HG02870 (cell line): ENCODE measurements around the gene ZFP14.
"Not testable (repeated sequence)": the region's sequence is repeated elsewhere in the genome, so short reads cannot be mapped to it uniquely, and the experiment has no call there.

Experiments used
- ATAC-seq: cut with Tn5 transposase; IDR thresholded peaks from one replicate; pipeline ENCODE4 v1.9.1; 2021; ENCODE audit warnings: mild to moderate bottlenecking, moderate library complexity; ENCODE audit not compliant: unreplicated experiment

Gene ZFP14

DNA sequence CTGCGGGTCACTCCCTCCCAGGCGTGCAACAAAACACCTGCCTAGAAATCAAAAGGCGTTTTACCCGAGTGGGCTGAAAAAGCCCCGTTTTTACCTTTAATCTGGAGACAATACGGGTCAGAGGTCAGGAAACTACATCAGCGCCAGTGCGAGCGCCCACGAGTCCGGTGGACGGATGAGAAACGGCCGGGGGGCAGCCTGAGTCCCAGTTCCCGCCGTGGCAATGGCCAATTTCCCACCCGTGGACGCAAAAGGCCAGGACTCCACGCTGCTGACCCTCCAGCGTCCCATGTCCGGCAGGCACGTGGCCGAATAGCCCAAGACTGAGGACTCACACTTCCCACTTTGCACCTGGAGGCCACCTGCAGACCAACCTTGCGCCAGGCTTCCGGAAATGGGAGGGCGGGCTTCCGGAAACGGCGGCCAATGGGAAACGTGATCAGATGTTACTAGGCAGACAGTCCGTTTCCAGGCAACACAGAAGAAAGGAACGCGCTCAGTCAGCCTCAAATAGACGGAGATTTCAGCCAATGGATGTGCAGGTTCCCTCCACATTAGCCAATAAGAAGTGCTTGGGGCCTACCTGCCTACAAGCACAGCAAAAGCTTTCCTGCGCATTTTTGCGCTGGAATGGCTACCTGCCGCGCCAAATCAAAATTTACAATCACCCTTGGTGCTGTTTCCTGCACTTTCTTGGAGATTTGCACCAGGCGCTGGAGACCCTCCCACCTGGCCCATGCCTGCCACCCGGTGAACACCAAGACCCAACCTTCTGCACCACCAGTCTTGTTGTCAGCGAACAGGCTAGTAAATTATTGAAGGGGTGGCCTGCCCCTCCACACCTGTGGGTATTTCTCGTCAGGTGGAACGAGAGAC, 47.4 kb downstream of the ZFP14 start:
- peak; percentile 80 for ATAC-seq

DNA sequence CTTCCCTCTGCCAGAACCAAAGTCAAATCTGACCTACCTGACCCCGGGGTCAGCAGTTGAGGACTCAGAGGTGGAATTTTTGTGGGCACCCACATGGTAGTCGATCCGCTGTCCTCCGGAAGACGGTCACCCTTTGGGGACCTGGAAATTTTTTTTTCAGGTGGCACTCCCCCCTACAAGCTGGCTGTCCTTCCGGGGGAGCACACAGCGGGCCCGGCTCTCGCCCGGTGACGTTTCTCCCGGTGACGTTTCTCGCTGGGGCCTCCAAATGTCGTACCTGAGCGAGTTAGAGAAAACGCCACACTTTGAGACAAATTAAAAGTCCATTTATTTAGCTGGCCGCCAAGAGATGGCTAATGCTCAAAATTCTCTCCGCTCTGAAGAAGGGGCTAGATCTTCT, 48.8 kb downstream of the ZFP14 start:
- ATAC-seq = no peak

DNA sequence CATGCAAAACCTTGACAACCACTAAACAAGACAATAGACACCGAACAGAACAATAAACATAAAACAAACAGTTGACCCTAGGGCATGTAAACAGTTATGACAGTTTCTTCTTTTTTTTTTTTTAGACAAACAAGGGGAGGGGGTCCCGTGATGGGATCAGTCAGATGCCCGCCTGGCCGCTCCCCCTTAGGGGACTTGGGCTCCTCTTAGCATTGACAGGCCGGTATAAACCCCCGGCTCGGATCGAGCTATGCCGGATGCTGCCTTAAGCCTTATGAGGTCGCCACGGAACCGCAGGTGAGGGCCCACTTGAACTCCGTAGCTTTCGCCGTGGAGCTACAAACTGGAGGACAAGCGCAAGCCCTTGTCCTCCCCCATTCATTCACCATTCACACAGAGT, 49.5 kb downstream of the ZFP14 start:
- ATAC-seq = not testable (repeated sequence)

DNA sequence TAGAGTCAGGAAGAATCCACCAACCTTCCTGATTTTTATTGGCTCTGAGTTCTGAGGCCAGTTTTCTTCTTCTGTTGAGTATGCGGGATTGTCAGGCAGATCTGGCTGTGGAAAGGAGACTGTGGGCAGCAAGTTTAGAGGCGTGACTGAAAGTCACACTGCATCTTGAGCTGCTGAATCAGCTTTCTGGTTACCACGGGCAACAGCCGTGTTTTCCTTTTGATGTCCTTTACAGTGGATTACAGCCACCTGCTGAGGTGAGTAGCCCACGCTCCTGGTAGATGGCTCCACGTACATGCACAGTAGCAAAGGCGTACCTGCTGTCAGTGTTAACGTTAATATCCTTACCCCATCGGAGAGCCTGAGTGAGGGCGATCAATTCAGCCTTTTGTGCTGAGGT, 52.4 kb downstream of the ZFP14 start:
- ATAC-seq = not testable (repeated sequence)

DNA sequence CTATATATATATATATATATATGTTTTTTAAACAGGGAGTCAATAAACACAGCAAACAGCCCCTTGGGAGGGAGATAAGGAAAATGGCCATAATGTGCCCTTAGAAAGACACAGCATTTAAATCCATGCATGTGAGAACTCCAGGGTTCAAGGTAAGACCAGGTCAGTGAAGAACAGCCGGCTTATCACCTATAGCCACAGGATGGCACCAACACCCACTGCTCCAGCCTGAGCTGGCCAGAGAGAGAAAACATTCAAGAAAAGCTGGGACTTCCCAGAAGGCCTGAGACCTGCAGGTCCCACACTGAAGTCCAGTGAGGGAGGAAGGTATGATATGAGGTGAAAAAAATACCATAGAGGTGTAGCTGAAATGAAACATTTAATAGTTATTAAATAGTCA, 63.8 kb downstream of the ZFP14 start:
- not testable (repeated sequence) for ATAC-seq

DNA sequence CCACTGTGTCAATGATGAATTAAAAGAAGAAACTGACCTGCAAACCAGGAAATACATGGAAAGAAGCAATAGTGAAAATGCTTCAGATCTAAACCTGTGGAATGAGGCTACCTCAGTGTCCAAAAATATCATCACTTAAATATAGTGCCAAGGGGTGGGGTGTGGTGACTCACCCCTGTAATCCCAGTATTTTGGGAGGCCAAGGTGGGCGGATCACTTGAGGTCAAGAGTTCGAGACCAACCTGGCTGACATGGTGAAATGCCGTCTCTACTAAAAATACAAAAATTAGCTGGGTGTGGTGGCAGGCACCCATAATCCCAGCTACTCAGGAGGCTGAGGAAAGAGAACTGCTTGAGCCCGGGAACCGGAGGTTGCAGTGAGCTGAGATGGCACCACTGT, 64.9 kb downstream of the ZFP14 start:
- not testable (repeated sequence) for ATAC-seq

DNA sequence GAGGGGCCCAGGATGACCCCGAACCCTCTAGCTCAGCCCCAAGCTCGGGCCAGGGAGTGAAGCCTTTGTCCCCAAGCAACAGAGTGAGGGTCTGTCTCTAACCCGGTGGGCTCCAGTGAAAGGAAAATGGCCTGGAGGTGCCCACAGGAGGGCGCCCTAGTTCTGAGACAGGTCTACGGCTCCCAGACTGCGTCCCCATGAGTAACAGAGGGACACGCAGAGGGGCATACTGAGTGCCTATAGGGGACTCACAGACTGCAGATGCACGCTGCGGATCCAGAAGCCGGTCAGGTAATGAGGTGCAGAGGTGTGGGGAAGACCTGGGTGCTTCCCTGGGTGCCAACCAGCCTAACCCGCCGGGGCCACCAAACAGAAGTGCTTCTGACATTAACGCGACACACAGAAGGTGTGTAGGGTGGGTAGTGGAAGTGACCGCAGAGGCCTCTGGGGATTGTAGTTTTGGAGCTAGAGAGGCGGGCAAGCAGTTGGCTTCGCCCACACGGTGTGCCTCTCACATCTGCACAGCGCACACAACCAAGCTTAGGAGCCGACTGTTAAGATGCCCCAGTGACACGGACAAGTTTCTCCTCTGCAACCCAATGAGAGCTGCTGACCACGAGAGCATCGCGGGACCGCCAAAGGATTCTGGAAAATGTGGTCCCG, 67.8 kb downstream of the ZFP14 start:
- not testable (repeated sequence) for ATAC-seq

DNA sequence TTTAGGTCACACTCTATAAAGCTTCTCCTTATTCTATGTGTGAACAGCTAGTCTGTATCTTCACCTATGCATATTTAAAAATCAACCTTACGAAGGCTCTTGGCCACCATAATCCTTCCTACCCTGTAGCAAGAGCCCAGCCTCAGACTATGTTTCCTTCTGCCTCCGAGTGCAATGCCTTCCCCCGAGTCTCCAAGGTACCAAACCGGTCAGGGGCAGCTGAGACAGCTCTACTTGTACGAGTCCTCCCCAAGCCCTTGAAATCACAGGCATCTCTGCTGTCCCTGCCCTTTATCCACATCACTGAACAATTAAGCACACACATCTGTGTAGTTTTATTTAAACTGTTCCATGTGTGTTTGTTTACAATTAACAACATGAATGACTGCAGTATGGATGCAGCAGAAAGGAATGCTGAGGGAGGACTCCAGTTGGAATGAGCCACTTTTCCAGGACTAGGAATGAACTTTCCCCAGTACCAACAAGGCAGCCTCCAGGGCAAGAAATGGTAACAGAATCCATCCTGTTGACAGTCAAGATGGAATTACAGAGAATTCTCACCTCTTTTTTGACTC, 68.5 kb downstream of the ZFP14 start:
- not testable (repeated sequence) for ATAC-seq

DNA sequence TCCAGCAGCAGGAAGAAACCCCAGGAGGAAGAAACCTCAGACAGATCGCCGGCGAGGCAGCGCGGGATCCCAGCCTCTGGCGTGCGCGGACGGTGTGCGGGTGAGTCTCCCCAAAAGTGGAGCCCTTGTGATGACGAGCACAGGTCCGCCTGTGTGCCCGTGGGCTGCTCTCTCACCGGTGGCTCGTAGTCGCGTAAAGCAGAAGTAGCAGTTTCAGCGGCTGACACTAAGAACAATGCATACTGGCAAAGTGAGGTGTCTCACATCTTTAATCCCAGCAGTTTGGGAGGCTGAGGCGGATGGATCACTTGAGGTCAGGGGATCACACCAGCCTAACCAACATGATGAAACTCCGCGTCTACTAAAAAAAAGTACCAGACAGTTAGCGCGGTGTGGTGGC, 69.2 kb downstream of the ZFP14 start:
- ATAC-seq = not testable (repeated sequence)

DNA sequence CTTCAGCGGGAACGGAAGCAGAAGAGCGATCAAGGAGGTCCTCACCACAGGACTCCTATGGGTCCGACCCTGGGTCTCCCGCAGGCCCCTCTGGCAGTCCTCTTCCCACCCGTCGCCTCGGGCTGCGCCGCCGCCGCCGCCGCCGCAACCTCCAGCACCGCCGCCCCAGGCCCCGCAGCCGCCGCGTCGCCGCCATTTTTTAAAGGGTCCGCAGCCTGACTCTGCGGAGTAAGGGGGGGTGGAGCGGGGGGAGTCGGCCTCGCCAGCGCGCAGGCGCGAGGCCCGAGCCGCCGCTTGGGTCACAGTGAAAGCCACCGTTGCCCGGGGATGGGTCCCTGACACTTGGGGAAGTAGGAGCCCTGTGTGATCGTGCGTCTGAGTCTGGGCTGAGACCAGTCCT, 69.7 kb downstream of the ZFP14 start:
- not testable (repeated sequence) for ATAC-seq

DNA sequence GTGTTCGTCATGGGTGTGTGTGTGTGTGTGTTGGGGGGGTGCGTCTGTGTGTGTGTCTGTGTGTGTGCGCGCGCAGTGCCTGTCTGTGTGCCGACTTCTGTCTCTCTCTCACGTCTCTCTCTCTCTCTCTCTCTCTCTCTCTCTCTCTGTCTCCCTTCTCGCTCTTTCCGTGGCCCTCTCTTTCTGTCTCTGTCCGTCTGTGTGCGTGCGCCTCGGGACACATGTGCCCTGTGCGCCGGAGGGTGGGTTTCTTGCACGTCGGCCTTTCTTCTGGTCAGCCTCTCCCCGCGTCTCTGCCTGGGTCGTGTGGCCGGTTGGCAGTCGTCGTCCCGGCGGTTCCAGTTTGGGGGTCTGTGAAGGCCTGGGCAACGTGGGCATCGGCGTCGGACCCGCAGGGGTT, 86.7 kb downstream of the ZFP14 start:
- ATAC-seq = not testable (repeated sequence)
